Activated naive CD8-positive, alpha-beta T cell treated with anti-CD3 and anti-CD28 coated beads for 36 hours (primary cell): Measurements from ENCODE around the gene STX11. TPM values are rescaled to one million over a fixed set of nuclear protein-coding genes. Genes with fewer than 3 reads are reported as not detected.

ENCODE experiments used
- DNase-seq: peaks from one replicate; pipeline ENCODE4 v3.0.0; 2021
- H3K27ac Mint-ChIP-seq: one replicate; pipeline ENCODE4 v1.8.0; 2022; ENCODE audit warnings: mild to moderate bottlenecking, moderate library complexity, mixed read lengths
- H3K27me3 Mint-ChIP-seq: one replicate; pipeline ENCODE4 v1.8.0; 2022; ENCODE audit warnings: mild to moderate bottlenecking, mixed read lengths
- H3K36me3 Mint-ChIP-seq: one replicate; pipeline ENCODE4 v1.8.0; 2021; ENCODE audit warnings: mild to moderate bottlenecking, mixed read lengths
- H3K4me1 Mint-ChIP-seq: one replicate; pipeline ENCODE4 v1.8.0; 2021; ENCODE audit warnings: mixed read lengths
- H3K4me3 Mint-ChIP-seq: one replicate; pipeline ENCODE4 v1.8.0; 2022; ENCODE audit warnings: mild to moderate bottlenecking, moderate library complexity, mixed read lengths
- H3K9me3 Mint-ChIP-seq: one replicate; pipeline ENCODE4 v1.8.0; 2022; ENCODE audit warnings: mixed read lengths
- total RNA-seq, 2 experiments: library from RNA; stranded (reverse); gene quantifications; one replicate each; pipeline ENCODE4 v1.2.3, GENCODE V29; 2021

Gene STX11
- total RNA-seq, 2 experiments from 2014 or later: 38.5 to 39.0 TPM

DNA sequence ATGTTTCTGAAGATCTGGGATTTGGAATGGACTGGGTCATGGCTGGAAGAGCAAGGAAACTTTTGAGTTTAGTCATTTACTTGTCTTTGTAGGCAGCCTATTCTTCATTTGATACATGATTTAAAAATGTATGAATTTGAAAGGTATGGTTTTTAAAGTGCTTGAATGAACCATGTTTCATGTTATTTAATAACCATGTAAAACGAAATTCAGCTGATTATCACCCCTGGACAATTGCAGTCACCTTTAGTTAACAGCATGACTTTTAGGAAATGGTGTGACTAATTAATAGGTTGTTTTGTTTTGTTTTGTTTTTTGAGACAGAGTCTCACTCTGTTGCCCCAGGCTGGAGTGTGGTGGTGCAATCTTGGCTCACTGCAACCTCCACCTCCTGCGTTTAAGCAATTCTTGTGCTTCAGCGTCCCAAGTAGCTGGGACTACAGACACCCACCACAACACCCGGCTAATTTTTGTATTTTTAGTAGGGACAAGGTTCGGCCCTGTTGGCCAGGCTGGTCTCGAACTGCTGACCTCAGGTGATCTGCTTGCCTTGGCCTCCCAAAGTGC, 2.1 kb downstream of the STX11 start:
- H3K9me3 Mint-ChIP-seq: no peaks in the 10 kb centered on the region
- no peaks in the 10 kb centered on the region for H3K27me3 Mint-ChIP-seq
- peak overlapping the region; percentile 97 for H3K27ac Mint-ChIP-seq
- no peak for DNase-seq
- H3K36me3 Mint-ChIP-seq: peaks cover 58% of the 10 kb centered on the region
- H3K4me1 Mint-ChIP-seq: peaks cover 57% of the 10 kb centered on the region
- H3K4me3 Mint-ChIP-seq: peak overlapping the region; percentile 87

DNA sequence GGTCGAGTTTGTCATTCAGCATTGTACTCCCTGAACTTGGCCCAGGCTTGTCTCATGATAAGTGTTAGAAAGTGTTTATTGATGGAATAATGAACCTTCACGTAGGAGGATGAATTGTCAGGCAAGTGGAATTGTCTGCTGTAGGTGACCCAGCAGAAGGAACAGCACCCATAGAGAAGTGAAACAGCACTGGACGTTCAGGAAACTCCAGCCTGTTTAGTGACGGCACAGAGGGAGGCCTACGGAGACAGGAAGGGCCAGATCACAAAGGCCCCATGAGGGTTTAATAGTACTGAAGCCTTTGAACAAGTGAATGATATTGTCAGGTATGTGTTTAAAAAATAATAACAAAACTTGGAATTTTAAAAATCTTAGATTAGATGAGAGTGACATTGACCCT, 2.9 kb downstream of the STX11 start:
- Mint-ChIP-seq H3K27ac (peak overlapping the region; percentile 43), H3K4me3 (peak overlapping the region; percentile 87), H3K36me3 (peaks cover 63% of the 10 kb centered on the region)

DNA sequence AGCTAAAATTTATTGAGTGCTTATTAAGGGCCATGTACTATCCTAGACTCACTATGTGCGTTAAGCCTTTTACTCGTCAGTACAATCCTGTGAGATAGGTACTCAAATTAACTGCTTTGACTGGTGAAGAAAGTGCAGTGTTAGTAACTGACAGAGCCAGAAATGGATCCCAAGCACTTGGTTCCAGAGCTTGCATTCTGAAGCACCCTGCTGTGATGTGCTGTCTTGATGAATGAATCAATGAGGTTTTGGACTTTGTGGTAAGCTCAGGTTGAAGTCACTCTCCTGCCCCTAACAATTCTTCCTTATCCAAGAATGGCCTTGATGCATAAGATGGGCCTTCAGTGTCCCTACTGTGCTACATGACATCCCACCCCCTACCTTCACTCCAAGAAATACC, 3.7 kb downstream of the STX11 start:
- DNase-seq: no peak
- H3K27me3 Mint-ChIP-seq: no peaks in the 10 kb centered on the region
- no peak overlapping the region for H3K27ac Mint-ChIP-seq
- peaks cover 57% of the 10 kb centered on the region for H3K4me1 Mint-ChIP-seq
- no peak overlapping the region for H3K4me3 Mint-ChIP-seq
- H3K9me3 Mint-ChIP-seq: no peaks in the 10 kb centered on the region
- H3K36me3 Mint-ChIP-seq: peaks cover 68% of the 10 kb centered on the region

More for the DNA sequence above, 2.9 kb downstream of the STX11 start:
- DNase-seq: no peak
- Mint-ChIP-seq H3K4me1 (peaks cover 57% of the 10 kb centered on the region), H3K27me3 (no peaks in the 10 kb centered on the region), H3K9me3 (no peaks in the 10 kb centered on the region)

- Mint-ChIP-seq H3K4me1 (peaks cover 53% of the 10 kb centered on the region), H3K27ac (peak overlapping the region; percentile 35), H3K9me3 (no peaks in the 10 kb centered on the region), H3K27me3 (no peaks in the 10 kb centered on the region), H3K36me3 (peaks cover 75% of the 10 kb centered on the region), H3K4me3 (peak overlapping the region; percentile 26)
- DNase-seq: no peak
These were observed 5.2 kb downstream of the STX11 start for GRCh38 chr6:144155529-144155928.

GRCh38 chr6:144156338-144156737, 6.0 kb downstream of the STX11 start:
- Mint-ChIP-seq H3K27ac (peak overlapping the region; percentile 75), H3K36me3 (peaks cover 75% of the 10 kb centered on the region), H3K4me3 (peak overlapping the region; percentile 16), H3K4me1 (peaks cover 51% of the 10 kb centered on the region), H3K9me3 (no peaks in the 10 kb centered on the region), H3K27me3 (no peaks in the 10 kb centered on the region)
- no peak for DNase-seq

- Mint-ChIP-seq H3K27ac (no peak overlapping the region), H3K36me3 (peaks cover 76% of the 10 kb centered on the region), H3K4me3 (no peak overlapping the region), H3K9me3 (no peaks in the 10 kb centered on the region), H3K4me1 (peaks cover 48% of the 10 kb centered on the region), H3K27me3 (no peaks in the 10 kb centered on the region)
- no peak for DNase-seq
These were observed 6.7 kb downstream of the STX11 start for GRCh38 chr6:144156991-144157390.

DNA sequence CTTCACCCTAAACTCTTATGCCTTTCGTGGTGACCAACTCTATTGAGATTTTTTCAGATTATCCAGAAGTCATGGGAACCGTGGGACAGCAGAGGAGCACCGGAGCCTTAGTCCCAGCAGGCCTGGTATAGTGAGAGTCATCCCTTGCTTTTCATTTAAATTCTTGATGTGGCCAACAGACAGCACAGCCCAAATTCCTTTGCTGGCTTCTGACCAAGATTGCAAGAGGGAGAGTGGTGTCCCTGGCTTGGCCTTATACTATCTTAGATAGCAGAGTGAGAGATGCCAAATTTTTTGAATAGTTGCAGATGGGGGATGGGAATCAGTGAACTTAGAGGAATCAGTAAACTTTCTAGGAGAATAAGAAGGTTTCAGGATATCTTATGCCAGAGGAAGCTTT, 7.8 kb downstream of the STX11 start:
- Mint-ChIP-seq H3K27ac (no peak overlapping the region), H3K4me3 (no peak overlapping the region), H3K4me1 (peaks cover 40% of the 10 kb centered on the region), H3K27me3 (no peaks in the 10 kb centered on the region), H3K9me3 (no peaks in the 10 kb centered on the region), H3K36me3 (peaks cover 74% of the 10 kb centered on the region)
- no peak for DNase-seq

DNA sequence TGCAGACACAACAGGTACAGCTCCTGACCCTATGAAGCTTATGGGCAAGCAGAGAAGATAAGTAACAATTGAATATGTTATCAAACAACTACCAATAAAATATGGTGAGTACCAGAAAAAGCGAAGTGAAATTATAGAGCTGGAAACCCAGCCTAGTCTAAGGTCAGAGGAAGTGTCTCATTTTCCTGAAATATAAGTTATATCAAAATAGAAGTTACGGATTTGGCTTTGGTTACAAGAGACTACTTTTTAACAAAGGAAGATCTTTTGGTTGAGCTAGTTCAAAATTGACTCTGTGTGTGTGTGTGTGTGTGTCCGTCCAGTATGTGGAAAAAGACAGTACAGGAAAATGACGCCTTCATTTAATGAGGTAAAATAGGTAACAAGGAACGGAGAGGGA, 8.9 kb downstream of the STX11 start:
- DNase-seq: no peak
- H3K4me1 Mint-ChIP-seq: peaks cover 31% of the 10 kb centered on the region
- peaks cover 65% of the 10 kb centered on the region for H3K36me3 Mint-ChIP-seq
- no peaks in the 10 kb centered on the region for H3K9me3 Mint-ChIP-seq
- H3K27me3 Mint-ChIP-seq: no peaks in the 10 kb centered on the region
- H3K27ac Mint-ChIP-seq: no peak overlapping the region
- no peak overlapping the region for H3K4me3 Mint-ChIP-seq

DNA sequence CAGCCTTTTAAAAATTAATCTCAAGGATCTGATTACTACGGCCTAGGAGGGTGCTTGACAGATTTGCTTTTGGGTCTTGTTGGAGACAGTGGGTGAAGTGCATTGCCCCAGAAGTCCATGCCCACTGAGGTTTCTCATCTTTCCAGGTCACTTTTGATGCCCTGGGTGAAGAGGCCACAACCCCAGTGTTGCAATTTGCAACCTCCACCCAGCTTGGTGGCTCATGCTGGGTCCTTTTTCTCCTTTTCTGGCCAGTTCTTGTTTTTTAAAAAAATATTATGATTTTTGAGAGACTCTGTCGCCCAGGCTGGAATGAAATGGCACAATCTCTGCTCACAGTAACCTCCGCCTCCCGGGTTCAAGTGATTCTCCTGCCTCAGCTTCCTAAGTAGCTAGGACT, 9.4 kb downstream of the STX11 start:
- no peaks in the 10 kb centered on the region for H3K9me3 Mint-ChIP-seq
- H3K4me3 Mint-ChIP-seq: no peak overlapping the region
- H3K27me3 Mint-ChIP-seq: no peaks in the 10 kb centered on the region
- no peak for DNase-seq
- peaks cover 61% of the 10 kb centered on the region for H3K36me3 Mint-ChIP-seq
- peaks cover 25% of the 10 kb centered on the region for H3K4me1 Mint-ChIP-seq
- no peak overlapping the region for H3K27ac Mint-ChIP-seq

DNA sequence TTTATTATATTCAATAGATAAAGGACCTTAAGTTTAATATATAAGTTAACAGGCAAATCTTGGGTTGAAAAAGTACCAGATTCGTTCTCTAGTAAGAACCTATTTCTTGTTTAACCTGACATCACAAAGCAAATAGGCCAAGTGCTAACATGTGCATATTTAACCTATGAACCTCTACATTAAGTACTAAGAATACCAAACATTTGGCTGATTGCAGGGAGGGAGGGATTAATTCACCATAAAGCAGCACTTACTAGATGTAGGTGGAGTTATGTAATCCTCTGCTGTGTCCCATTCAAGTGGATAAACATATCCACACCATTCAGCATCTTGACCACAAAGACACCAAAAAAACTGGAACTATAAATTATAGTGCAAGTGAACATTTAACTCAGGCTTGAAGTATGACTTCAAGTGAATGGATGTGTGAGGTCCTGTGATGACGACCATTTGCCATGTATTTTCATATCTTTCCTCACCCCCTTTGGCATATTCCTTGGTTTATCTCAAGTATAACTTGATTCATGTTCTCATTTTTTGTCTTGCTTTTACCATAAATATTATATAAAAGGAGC, 10.2 kb downstream of the STX11 start:
- Mint-ChIP-seq H3K36me3 (peaks cover 56% of the 10 kb centered on the region), H3K27ac (no peak overlapping the region), H3K4me3 (no peak overlapping the region), H3K4me1 (peaks cover 19% of the 10 kb centered on the region), H3K27me3 (no peaks in the 10 kb centered on the region), H3K9me3 (no peaks in the 10 kb centered on the region)
- DNase-seq: no peak

GRCh38 chr6:144161975-144162374, 11.7 kb downstream of the STX11 start:
- Mint-ChIP-seq H3K27me3 (no peaks in the 10 kb centered on the region), H3K4me3 (no peak overlapping the region), H3K36me3 (peaks cover 46% of the 10 kb centered on the region), H3K4me1 (peaks cover 12% of the 10 kb centered on the region), H3K9me3 (no peaks in the 10 kb centered on the region), H3K27ac (no peak overlapping the region)
- DNase-seq: no peak

- Mint-ChIP-seq H3K27ac (no peak overlapping the region), H3K27me3 (no peaks in the 10 kb centered on the region), H3K9me3 (no peaks in the 10 kb centered on the region), H3K36me3 (peaks cover 40% of the 10 kb centered on the region), H3K4me3 (no peak overlapping the region), H3K4me1 (peaks cover 8% of the 10 kb centered on the region)
- no peak for DNase-seq
These were observed 12.7 kb downstream of the STX11 start for GRCh38 chr6:144162977-144163376.

- peaks cover 48% of the 10 kb centered on the region for H3K36me3 Mint-ChIP-seq
- H3K27ac Mint-ChIP-seq: no peak overlapping the region
- no peaks in the 10 kb centered on the region for H3K27me3 Mint-ChIP-seq
- H3K4me3 Mint-ChIP-seq: no peak overlapping the region
- no peak for DNase-seq
- no peaks in the 10 kb centered on the region for H3K9me3 Mint-ChIP-seq
- peaks cover 8% of the 10 kb centered on the region for H3K4me1 Mint-ChIP-seq
These were observed 15.5 kb downstream of the STX11 start for GRCh38 chr6:144165784-144166183.

DNA sequence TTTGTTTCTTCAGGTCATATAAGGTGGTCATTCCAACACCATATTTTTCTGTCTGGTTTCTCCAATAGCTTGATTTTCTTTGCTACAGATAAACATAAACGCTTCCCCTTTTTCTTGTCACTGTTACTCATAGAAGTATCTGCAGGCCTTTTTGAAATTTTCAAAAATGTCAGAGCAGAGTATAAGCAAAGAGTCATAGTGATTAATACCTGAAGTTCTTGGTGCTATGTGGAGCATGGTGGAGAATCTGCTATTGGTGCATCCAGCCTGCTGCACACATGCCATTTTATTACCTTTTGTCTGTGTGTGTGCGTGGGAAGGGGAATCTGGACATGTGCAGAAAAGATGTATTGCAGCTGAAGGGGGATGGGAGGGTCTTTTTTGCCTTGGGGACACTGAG, 19.7 kb downstream of the STX11 start:
- Mint-ChIP-seq H3K27ac (no peak overlapping the region), H3K27me3 (no peaks in the 10 kb centered on the region), H3K9me3 (no peaks in the 10 kb centered on the region), H3K36me3 (peaks cover 55% of the 10 kb centered on the region), H3K4me3 (no peak overlapping the region), H3K4me1 (peaks cover 3% of the 10 kb centered on the region)
- no peak for DNase-seq

DNA sequence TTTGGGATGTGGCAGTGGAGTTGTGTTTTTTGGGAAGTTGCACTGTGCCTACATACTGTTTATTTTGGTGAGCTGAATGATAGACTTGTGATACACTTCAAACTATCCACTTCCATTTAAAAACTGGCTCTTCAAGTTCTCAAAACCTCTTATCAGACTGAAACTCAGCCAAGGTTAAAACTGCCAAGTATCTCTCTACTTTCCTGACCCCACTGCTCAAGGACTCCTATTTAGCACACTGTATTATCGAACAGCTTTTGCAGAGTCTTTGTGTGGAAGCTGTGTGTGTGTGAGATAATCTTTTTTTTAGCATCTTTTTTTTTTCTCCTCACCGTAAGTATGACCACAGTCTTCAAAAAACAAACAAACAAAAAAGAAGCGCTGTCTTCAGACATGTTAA, 21.1 kb downstream of the STX11 start:
- no peak for DNase-seq
- Mint-ChIP-seq H3K4me1 (no peaks in the 10 kb centered on the region), H3K27ac (no peak overlapping the region), H3K36me3 (peaks cover 58% of the 10 kb centered on the region), H3K9me3 (no peaks in the 10 kb centered on the region), H3K27me3 (no peaks in the 10 kb centered on the region), H3K4me3 (no peak overlapping the region)

GRCh38 chr6:144174006-144174405, 23.7 kb downstream of the STX11 start:
- Mint-ChIP-seq H3K4me1 (peaks cover 14% of the 10 kb centered on the region), H3K9me3 (no peaks in the 10 kb centered on the region), H3K4me3 (no peak overlapping the region), H3K36me3 (peaks cover 51% of the 10 kb centered on the region), H3K27me3 (no peaks in the 10 kb centered on the region), H3K27ac (no peak overlapping the region)
- no peak for DNase-seq
